Activated T-cell treated with anti-CD3 and anti-CD28 coated beads, Interleukin-2, amount 50 U/mL, for 72 hours (primary cell): ENCODE measurements around the gene SNIP1. TPM values are rescaled to one million over a fixed set of nuclear protein-coding genes. Genes with fewer than 3 reads are reported as not detected.
"Not testable (repeated sequence)": the region's sequence is repeated elsewhere in the genome, so short reads cannot be mapped to it uniquely, and the experiment has no call there.

Experiments
- ATAC-seq, 2 donors: fragments of 150-1000 bp; cut with Tn5 transposase; replicated peaks in 1 of 2; 2 replicates each; pipeline ENCODE4 v1.10.0; 2021; ENCODE audit warnings: moderate library complexity in 2 of 2, mild to moderate bottlenecking in 1 of 2
- DNase-seq, 2 donors: peaks; one replicate each; pipeline ENCODE4 v3.0.0; 2021 to 2022; ENCODE audit warnings: mixed read lengths in 1 of 2
- H3K27ac Mint-ChIP-seq: one replicate; pipeline ENCODE4 v1.8.0; 2022; ENCODE audit warnings: mild to moderate bottlenecking, moderate library complexity, mixed read lengths
- H3K27me3 Mint-ChIP-seq: one replicate; pipeline ENCODE4 v1.8.0; 2022; ENCODE audit warnings: low read depth, mixed read lengths
- H3K36me3 Mint-ChIP-seq, 2 donors: one replicate each; pipeline ENCODE4 v1.8.0; 2022; ENCODE audit warnings: mixed read lengths in 2 of 2, mild to moderate bottlenecking in 1 of 2; ENCODE audit not compliant: insufficient read depth in 2 of 2
- H3K4me1 Mint-ChIP-seq: one replicate; pipeline ENCODE4 v1.8.0; 2022; ENCODE audit warnings: low read depth, mixed read lengths
- H3K4me3 Mint-ChIP-seq, 2 donors: one replicate each; pipeline ENCODE4 v1.8.0; 2022; ENCODE audit warnings: mild to moderate bottlenecking in 2 of 2, mixed read lengths in 2 of 2, moderate library complexity in 2 of 2
- H3K9me3 Mint-ChIP-seq, 2 donors: one replicate each; pipeline ENCODE4 v1.8.0; 2022; ENCODE audit warnings: mixed read lengths in 2 of 2
- total RNA-seq, 2 donors: library from RNA; stranded (reverse); gene quantifications; one replicate each; pipeline ENCODE4 v1.2.3, GENCODE V29; 2022

Gene SNIP1
- total RNA-seq, 2 donors from 2014 or later = 26.5 to 29.1 TPM

GRCh38 chr1:37515185-37516034 is 38.7 kb downstream of the SNIP1 start:
- Mint-ChIP-seq H3K4me3 (peak overlapping the region; percentile 95 to 97), H3K27ac (peak overlapping the region; percentile 96), H3K27me3 (no peaks in the 10 kb centered on the region), H3K9me3 (no peaks in the 10 kb centered on the region), H3K36me3 (peaks cover 7 to 20% of the 10 kb centered on the region in 2 donors), H3K4me1 (peaks cover 59% of the 10 kb centered on the region)
- ATAC-seq (no peak), DNase-seq (no peak)

DNA sequence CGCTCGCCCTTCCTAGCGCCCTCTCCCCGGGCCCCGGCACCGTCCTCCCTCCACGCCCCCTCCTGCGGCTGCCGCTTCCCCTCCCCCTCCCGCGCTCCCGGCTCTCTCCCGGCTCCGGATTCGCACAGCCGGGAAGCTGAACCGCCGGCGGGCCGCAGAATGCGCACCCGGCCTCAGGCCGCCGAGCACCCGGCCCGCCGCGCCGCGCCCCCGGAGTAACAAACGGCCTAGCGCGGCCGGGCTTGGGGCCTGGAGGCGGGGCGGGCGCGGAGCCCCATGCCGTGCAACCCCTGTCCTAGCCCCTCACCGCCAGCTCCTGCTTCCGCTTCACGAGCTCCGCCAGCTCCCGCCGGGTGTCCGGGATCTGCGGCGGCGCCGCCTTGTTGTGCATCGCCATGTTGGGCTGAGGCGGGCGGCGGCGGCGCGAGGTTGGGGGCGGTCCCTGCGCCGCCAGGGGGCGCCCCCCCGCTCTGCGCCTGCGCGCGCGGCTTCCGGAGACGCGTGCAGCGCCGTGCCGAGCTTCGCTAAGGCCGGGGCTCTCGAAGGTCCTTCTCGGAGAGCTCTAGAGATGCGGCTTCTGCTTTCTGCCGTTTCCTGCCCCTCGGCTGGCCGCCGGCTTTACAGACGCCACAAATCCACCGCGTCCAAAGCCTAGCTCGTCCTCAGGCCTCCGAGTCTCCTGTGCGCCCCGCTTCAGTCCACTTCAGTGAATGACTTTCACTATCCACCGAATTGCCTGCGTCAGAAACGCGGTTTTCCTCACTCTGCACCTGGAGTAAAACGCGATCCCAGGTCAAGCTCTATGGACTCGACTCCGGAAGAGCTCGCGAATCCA is 39.5 kb downstream of the SNIP1 start, which contains the start of gene MEAF6:
MEAF6 (minus strand) TSS at position 417 of the 835 bp plus-strand sequence; CDS start at position 397, 20 bp downstream.
- Mint-ChIP-seq H3K36me3 (peaks cover 7 to 20% of the 10 kb centered on the region in 2 donors), H3K4me1 (peaks cover 52% of the 10 kb centered on the region), H3K27me3 (no peaks in the 10 kb centered on the region), H3K9me3 (no peaks in the 10 kb centered on the region), H3K4me3 (peak within 1 kb of the TSS; percentile 97), H3K27ac (peak within 1 kb of the TSS; percentile 96)
- ATAC-seq (peak; percentile 91 to 93), DNase-seq (peak; percentile 87 to 91)

DNA sequence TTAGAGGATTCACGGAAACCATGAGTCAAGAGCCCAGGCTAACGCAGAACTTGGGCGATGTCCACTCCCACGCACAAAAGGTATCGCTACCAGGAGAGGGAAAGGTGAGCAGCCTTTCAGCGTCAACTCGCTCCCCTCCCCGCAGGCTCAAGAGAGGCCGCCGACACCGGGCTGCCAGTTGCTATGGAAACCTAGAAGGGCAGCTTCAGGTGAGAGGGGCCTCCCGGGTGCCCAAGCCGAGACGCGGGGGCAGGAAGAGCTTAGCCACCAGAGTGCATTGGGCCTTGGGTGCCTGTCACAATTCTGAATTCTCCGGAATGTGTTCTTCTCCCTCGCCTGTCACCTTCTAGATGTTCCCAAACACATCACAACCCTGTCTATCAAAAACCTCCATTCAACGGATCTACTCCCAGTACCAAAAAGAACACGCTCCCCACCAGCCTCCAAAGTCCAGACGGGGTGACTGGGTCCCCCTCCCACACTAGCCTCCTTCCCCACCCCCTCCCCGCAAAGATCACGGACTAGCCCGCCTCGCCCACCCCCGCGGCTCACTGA is 40.2 kb downstream of the SNIP1 start:
- ATAC-seq = peak; percentile 58 to 63
- Mint-ChIP-seq H3K4me1 (peaks cover 52% of the 10 kb centered on the region), H3K4me3 (peak overlapping the region; percentile 97), H3K27me3 (no peaks in the 10 kb centered on the region), H3K9me3 (no peaks in the 10 kb centered on the region), H3K36me3 (peaks cover 7 to 24% of the 10 kb centered on the region in 2 donors), H3K27ac (peak overlapping the region; percentile 96)
- DNase-seq = peak; percentile 64 to 75

DNA sequence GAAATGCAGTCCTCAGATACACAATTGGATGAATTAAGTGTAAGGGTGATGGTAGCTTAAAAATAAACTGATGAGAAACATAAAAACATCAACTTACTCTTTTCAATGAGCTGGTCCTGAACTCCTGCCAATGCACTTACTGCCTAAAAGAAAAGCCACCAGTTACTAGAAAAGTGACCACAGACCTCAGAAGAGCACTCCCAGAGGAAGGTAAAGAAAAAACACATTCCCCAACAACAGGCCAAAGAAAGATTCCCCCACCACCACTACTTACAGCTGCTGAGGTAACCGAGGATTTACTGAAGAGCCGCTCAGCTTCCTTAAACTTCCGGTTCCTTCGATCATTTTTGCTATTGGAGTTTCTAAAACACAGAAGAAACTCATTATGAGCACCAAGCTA is 44.9 kb downstream of the SNIP1 start:
- Mint-ChIP-seq H3K4me1 (peaks cover 62% of the 10 kb centered on the region), H3K9me3 (no peaks in the 10 kb centered on the region), H3K36me3 (peaks cover 18 to 50% of the 10 kb centered on the region in 2 donors), H3K4me3 (peak overlapping the region; percentile 20 to 30), H3K27ac (peak overlapping the region; percentile 85), H3K27me3 (no peaks in the 10 kb centered on the region)
- DNase-seq (no peak), ATAC-seq (no peak)

DNA sequence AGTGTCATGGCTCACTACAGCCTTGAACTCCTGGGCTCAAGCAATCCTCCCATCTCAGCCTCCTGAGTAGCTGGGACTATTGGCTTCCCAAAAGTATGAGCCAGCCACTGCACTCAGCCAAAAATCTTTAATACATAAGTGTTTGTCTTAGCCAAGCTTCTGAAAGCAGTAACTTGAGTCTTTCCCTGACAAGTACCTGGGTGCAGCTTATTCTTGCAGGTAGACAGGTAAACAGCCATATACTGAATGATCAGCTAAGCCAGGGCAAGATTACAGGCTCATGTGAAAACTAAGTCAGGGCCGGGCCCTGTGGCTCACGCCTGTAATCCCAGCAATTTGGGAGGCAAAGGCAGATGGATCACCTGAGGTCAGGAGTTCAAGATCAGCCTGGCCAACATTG is 47.4 kb downstream of the SNIP1 start:
- Mint-ChIP-seq H3K27ac (peak overlapping the region; percentile 17), H3K27me3 (no peaks in the 10 kb centered on the region), H3K4me3 (no peak overlapping the region), H3K36me3 (peaks cover 14 to 39% of the 10 kb centered on the region in 2 donors), H3K9me3 (no peaks in the 10 kb centered on the region), H3K4me1 (peaks cover 40% of the 10 kb centered on the region)
- ATAC-seq (no peak), DNase-seq (no peak)

GRCh38 chr1:37502791-37503190 is 51.3 kb downstream of the SNIP1 start:
- H3K9me3 Mint-ChIP-seq, ATAC-seq, H3K4me3 Mint-ChIP-seq, DNase-seq, H3K27me3 Mint-ChIP-seq: not testable (repeated sequence)
- H3K4me1 Mint-ChIP-seq = peaks cover 17% of the 10 kb centered on the region
- peak overlapping the region; percentile 65 for H3K27ac Mint-ChIP-seq
- H3K36me3 Mint-ChIP-seq = peaks cover 11 to 42% of the 10 kb centered on the region in 2 donors

DNA sequence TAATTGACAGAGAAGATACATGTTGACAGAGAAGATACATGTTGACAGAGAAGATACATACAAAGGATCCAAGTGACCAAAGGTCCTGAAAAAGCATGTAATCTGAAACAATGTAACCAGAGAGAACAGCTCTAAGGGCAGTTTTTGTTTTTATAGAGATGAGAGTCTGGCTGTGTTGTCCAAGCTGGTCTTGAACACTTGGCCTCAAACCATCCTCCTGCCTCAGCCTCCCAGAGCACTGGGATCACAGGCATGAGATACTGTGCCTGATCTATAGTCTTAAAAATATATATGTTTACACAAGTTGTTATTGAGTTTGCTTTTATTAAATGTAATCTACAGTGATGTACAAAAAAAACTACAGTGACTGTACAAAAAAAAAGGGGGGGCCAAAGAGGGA is 52.0 kb downstream of the SNIP1 start:
- no peak for DNase-seq
- no peaks in the 10 kb centered on the region for H3K9me3 Mint-ChIP-seq
- peaks cover 11% of the 10 kb centered on the region for H3K4me1 Mint-ChIP-seq
- H3K4me3 Mint-ChIP-seq = no peak overlapping the region
- H3K27me3 Mint-ChIP-seq = no peaks in the 10 kb centered on the region
- ATAC-seq = no peak
- peak overlapping the region; percentile 84 for H3K27ac Mint-ChIP-seq
- peaks cover 11 to 35% of the 10 kb centered on the region in 2 donors for H3K36me3 Mint-ChIP-seq

DNA sequence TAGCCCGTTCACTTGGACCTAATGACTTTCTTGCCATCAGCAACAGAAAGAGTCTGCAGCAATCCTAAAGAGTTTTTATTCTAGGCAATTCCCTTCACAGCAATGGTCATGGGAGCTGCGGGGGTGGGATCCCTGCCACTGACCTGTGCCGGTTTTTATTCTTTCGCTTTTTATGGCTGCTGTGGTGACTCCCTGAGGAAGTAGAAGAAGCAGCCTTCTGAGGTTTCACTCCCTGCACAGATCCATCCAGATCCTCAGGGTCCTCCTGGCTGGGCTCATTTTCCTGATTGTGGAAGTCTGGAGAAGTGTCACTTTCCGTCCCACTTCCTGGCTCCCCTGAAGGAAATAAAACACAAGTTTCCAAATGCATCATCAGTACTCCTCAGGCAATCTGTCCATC is 52.4 kb downstream of the SNIP1 start:
- DNase-seq = no peak
- Mint-ChIP-seq H3K36me3 (peaks cover 11 to 34% of the 10 kb centered on the region in 2 donors), H3K9me3 (no peaks in the 10 kb centered on the region), H3K27me3 (no peaks in the 10 kb centered on the region), H3K4me3 (no peak overlapping the region), H3K4me1 (peaks cover 6% of the 10 kb centered on the region), H3K27ac (no peak overlapping the region)
- no peak for ATAC-seq

DNA sequence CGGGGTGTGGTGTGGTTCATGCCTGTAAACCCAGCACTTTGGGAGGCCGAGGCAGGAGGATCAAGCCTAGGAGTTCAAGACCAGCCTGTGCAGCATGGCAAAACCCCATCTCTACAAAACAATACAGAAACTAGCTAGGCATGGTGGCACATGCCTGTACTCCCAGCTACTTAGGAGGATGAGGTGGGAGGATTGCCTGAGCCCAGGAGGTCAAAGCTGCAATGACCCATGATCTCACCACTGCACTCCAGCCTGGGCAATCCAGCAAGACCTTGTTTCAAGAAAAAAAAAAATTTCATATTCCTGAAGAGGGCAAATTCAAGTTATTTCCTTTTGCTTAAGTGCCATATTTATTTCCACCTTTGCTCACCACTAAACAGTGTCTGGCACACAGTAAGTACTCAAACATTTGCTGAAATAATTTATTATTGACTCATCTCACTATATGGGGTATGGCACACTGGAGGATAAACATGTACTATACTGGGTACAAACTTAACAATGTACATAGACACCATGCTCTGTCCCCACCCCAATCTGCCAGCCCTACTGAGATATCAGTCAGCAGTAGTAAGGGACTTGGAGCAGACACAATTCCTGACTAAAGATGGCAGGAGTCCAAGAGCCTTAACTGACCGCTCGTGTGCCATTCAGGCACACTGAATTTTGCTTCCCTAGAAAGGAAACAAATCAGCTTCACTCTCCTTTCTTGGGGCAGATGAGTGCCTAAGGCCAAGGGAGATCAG is 55.0 kb downstream of the SNIP1 start:
- Mint-ChIP-seq H3K27me3 (no peaks in the 10 kb centered on the region), H3K27ac (no peak overlapping the region), H3K36me3 (peaks cover 3 to 25% of the 10 kb centered on the region in 2 donors), H3K4me3 (no peak overlapping the region), H3K9me3 (no peaks in the 10 kb centered on the region), H3K4me1 (peaks cover 9% of the 10 kb centered on the region)
- no peak for ATAC-seq
- no peak for DNase-seq

- Mint-ChIP-seq H3K36me3 (peaks cover 3 to 28% of the 10 kb centered on the region in 2 donors), H3K27me3 (no peaks in the 10 kb centered on the region), H3K27ac (no peak overlapping the region), H3K4me3 (no peak overlapping the region), H3K4me1 (peaks cover 21% of the 10 kb centered on the region), H3K9me3 (no peaks in the 10 kb centered on the region)
- DNase-seq (no peak), ATAC-seq (no peak)
These were observed 56.3 kb downstream of the SNIP1 start for GRCh38 chr1:37497832-37498231.

- no peaks in the 10 kb centered on the region for H3K27me3 Mint-ChIP-seq
- H3K4me1 Mint-ChIP-seq = peaks cover 24% of the 10 kb centered on the region
- no peaks in the 10 kb centered on the region for H3K9me3 Mint-ChIP-seq
- H3K27ac Mint-ChIP-seq = peak overlapping the region; percentile 33
- ATAC-seq (no peak), DNase-seq (no peak)
- H3K36me3 Mint-ChIP-seq = peaks cover 2 to 22% of the 10 kb centered on the region in 2 donors
- H3K4me3 Mint-ChIP-seq = no peak overlapping the region
These were observed 58.2 kb downstream of the SNIP1 start for GRCh38 chr1:37495875-37496274.

- H3K27ac Mint-ChIP-seq = peak overlapping the region; percentile 100
- H3K27me3 Mint-ChIP-seq = no peaks in the 10 kb centered on the region
- ATAC-seq = peak; percentile 88 to 89
- peaks cover 7 to 17% of the 10 kb centered on the region in 2 donors for H3K36me3 Mint-ChIP-seq
- peak overlapping the region; percentile 25 to 71 for H3K4me3 Mint-ChIP-seq
- H3K4me1 Mint-ChIP-seq = peaks cover 22% of the 10 kb centered on the region
- no peaks in the 10 kb centered on the region for H3K9me3 Mint-ChIP-seq
- peak; percentile 43 to 45 for DNase-seq
These were observed 60.6 kb downstream of the SNIP1 start for GRCh38 chr1:37493336-37494098.
